Stimulated activated CD4-positive, alpha-beta T cell treated with anti-CD3 and anti-CD28 coated beads, Interleukin-12 subunit alpha, Interleukin-12 subunit beta, amount 100 ng/mL, for 24 hours (primary cell): Measurements from ENCODE around the gene GMPS.
"Not testable (repeated sequence)": the region's sequence is repeated elsewhere in the genome, so short reads cannot be mapped to it uniquely, and the experiment has no call there.

Source experiments
- DNase-seq, 2 experiments: peaks; one replicate each; pipeline ENCODE4 v3.0.0-alpha.2; 2020; ENCODE audit warnings: low read depth in 2 of 2

GMPS gene

GRCh38 chr3:155941354-155941753 is 70.9 kb downstream of the GMPS start:
- no peak for DNase-seq

- no peak for DNase-seq
These were observed 73.6 kb downstream of the GMPS start for GRCh38 chr3:155944081-155944480.

- no peak for DNase-seq
These were observed 75.7 kb downstream of the GMPS start for GRCh38 chr3:155946178-155946577.

GRCh38 chr3:155948476-155948875 is 78.0 kb downstream of the GMPS start:
- DNase-seq, result no peak

GRCh38 chr3:155949453-155950217 is 79.2 kb downstream of the GMPS start:
- no peak for DNase-seq

- no peak for DNase-seq
These were observed 86.3 kb downstream of the GMPS start for GRCh38 chr3:155956508-155957411.

GRCh38 chr3:155957412-155957880 is 87.0 kb downstream of the GMPS start:
- DNase-seq, result no peak

GRCh38 chr3:155958676-155959075 is 88.2 kb downstream of the GMPS start:
- no peak for DNase-seq

- no peak for DNase-seq
These were observed 89.6 kb downstream of the GMPS start for GRCh38 chr3:155960060-155960459.

- DNase-seq, result not testable (repeated sequence)
These were observed 90.6 kb downstream of the GMPS start for GRCh38 chr3:155961044-155961443.

- DNase-seq, result no peak
These were observed 93.1 kb downstream of the GMPS start for GRCh38 chr3:155963570-155963969.

- DNase-seq, result no peak
These were observed 99.9 kb downstream of the GMPS start for GRCh38 chr3:155970398-155970797.

GRCh38 chr3:155972885-155973584 is 102.6 kb downstream of the GMPS start:
- no peak for DNase-seq

GRCh38 chr3:155978324-155978723 is 107.9 kb downstream of the GMPS start:
- no peak for DNase-seq

GRCh38 chr3:155979746-155980145 is 109.3 kb downstream of the GMPS start:
- DNase-seq, result no peak

GRCh38 chr3:155981669-155982068 is 111.2 kb downstream of the GMPS start:
- no peak for DNase-seq

- DNase-seq, result no peak
These were observed 113.5 kb downstream of the GMPS start for GRCh38 chr3:155983834-155984474.

GRCh38 chr3:155984791-155985417 is 114.5 kb downstream of the GMPS start:
- no peak for DNase-seq

- no peak for DNase-seq
These were observed 119.1 kb downstream of the GMPS start for GRCh38 chr3:155989536-155989935.

- no peak for DNase-seq
These were observed 120.8 kb downstream of the GMPS start for GRCh38 chr3:155991212-155991611.

- no peak for DNase-seq
These were observed 121.4 kb downstream of the GMPS start for GRCh38 chr3:155991847-155992246.
